ENCODE results near the gene TTLL1. TPM values are rescaled to one million over a fixed set of nuclear protein-coding genes. Genes with fewer than 3 reads are reported as not detected.
"Not testable (repeated sequence)": the region's sequence is repeated elsewhere in the genome, so short reads cannot be mapped to it uniquely, and the experiment has no call there.

The TTLL1 gene
- total and polyA plus RNA-seq, 4 donors = 0.50 to 2.2 (median 1.1) TPM

DNA sequence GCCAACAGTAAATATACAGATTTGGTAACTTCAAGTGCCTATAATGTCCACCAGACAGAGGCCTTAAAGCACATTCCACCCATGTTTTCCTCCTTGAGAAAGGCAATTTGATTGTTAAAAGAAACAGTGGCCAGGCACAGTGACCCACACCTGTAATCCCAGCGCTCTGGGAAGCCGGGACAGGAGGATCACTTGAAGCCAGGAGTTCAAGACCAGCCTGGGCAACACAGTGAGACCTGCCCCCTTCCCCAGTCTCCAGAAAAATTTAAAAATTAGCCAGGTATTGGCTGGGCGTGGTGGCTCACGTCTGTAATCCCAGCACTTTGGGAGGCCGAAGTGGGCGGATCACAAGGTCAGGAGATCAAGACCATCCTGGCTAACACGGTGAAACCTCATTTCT is 93.5 kb downstream of the TTLL1 start:
- not testable (repeated sequence) for DNase-seq (ENCODE audit: low spot score); H3K36me3 ChIP-seq (ENCODE audit: control insufficient read depth in 4 of 4, insufficient read depth in 3 of 4, low read depth in 1 of 4, low read length in 3 of 4); H3K27me3 ChIP-seq (ENCODE audit: control insufficient read depth in 4 of 4, insufficient read depth in 4 of 4, low read length in 3 of 4); H3K4me3 ChIP-seq (ENCODE audit: low read depth in 1 of 3, low read length in 3 of 3); H3K9me3 ChIP-seq (ENCODE audit: control insufficient read depth in 4 of 4, low read length in 3 of 4)
- Histone ChIP-seq H3K27ac (ENCODE audit: low read depth in 1 of 2, low read length in 2 of 2) (peak overlapping the region; percentile 83 to 84), H3K9ac (ENCODE audit: low read depth in 1 of 2, low read length in 2 of 2) (peak overlapping the region in 1 of 2 donors; percentile 45), H3K4me1 (ENCODE audit: control insufficient read depth in 4 of 4, insufficient read depth in 4 of 4, low read length in 3 of 4) (peaks cover 24 to 38% (median 28%) of the 10 kb centered on the region in 4 donors)
- TF ChIP-seq FOXA2 (IDR thresholded peaks at IDR 0.05) = peak; percentile 2
- 45% methylated on average over 7 of the region's 7 CpGs for WGBS

DNA sequence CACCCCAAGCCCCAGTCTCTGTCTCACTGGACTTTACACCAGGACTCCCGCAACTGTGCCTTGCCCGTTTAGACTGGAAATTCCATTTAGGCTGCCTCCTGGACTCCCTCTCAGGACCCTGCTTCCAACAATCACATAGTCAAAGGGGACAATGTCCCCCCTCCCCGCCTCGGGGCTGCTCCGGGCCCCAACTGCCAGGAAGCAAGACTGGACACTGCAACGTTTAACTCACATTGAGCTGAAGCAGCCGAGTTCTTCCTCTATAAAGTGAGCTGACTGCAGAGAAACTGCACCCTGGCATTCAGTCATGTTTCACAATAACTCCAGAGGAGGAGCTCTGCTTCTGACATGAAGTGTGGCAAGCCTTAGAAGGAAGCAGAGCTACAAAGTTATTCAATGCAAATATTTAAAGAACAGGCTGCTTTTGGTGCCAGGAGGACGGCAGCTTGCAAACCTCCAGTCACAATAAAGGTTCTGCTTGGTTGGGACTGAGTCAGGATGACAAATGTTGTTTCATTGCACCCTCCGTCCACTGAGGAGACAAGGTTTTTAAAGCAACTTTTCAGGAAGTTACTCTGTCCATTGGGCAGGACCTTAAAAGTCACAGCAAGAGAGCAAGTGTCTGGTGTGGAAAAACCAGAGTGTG is 94.2 kb downstream of the TTLL1 start:
- Histone ChIP-seq H3K9me3 (ENCODE audit: control insufficient read depth in 4 of 4, low read length in 3 of 4) (no peaks in the 10 kb centered on the region), H3K9ac (ENCODE audit: low read depth in 1 of 2, low read length in 2 of 2) (peak overlapping the region in 1 of 2 donors; percentile 53), H3K36me3 (ENCODE audit: control insufficient read depth in 4 of 4, insufficient read depth in 3 of 4, low read depth in 1 of 4, low read length in 3 of 4) (no peaks in the 10 kb centered on the region), H3K4me1 (ENCODE audit: control insufficient read depth in 4 of 4, insufficient read depth in 4 of 4, low read length in 3 of 4) (peaks cover 24 to 38% (median 30%) of the 10 kb centered on the region in 4 donors), H3K27ac (ENCODE audit: low read depth in 1 of 2, low read length in 2 of 2) (peak overlapping the region; percentile 83 to 84), H3K4me3 (ENCODE audit: low read depth in 1 of 3, low read length in 3 of 3) (peak overlapping the region; percentile 9 to 52 (median 46)), H3K27me3 (ENCODE audit: control insufficient read depth in 4 of 4, insufficient read depth in 4 of 4, low read length in 3 of 4) (no peaks in the 10 kb centered on the region)
- TF ChIP-seq GABPA (IDR thresholded peaks at IDR 0.05 in 1 of 2, conservative IDR thresholded peaks at IDR 0.05 in 1 of 2) (peak in 1 of 2 donors; percentile 48), HNF4G (IDR thresholded peaks at IDR 0.05) (peak; percentile 77), HNF4A (conservative IDR thresholded peaks at IDR 0.05) (peak; percentile 82 to 90), CTCF (IDR thresholded peaks at IDR 0.05; ENCODE audit: low read depth, low read length, missing input control) (no peak), ZBTB33 (IDR thresholded peaks at IDR 0.05) (peak; percentile 86), FOXA1 (IDR thresholded peaks at IDR 0.05) (no peak), SP1 (IDR thresholded peaks at IDR 0.05) (peak; percentile 88), YY1 (IDR thresholded peaks at IDR 0.05) (peak; percentile 92), RAD21 (IDR thresholded peaks at IDR 0.05) (peak; percentile 62 to 70), EGR1 (IDR thresholded peaks at IDR 0.05; ENCODE audit: low read depth in 2 of 2) (peak; percentile 26 to 39), REST (IDR thresholded peaks at IDR 0.05) (peak; percentile 92), JUND (IDR thresholded peaks at IDR 0.05) (peak; percentile 92 to 93), TAF1 (conservative IDR thresholded peaks at IDR 0.05) (peak; percentile 96), FOXA2 (IDR thresholded peaks at IDR 0.05) (peak; percentile 5), NR2F2 (IDR thresholded peaks at IDR 0.05) (peak; percentile 42), RXRA (IDR thresholded peaks at IDR 0.05) (peak; percentile 80 to 83)
- TF ChIP-seq, protein P1, sequence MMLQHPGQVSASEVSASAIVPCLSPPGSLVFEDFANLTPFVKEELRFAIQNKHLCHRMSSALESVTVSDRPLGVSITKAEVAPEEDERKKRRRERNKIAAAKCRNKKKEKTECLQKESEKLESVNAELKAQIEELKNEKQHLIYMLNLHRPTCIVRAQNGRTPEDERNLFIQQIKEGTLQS (IDR thresholded peaks at IDR 0.05) = peak; percentile 67
- TF ChIP-seq, protein P2, sequence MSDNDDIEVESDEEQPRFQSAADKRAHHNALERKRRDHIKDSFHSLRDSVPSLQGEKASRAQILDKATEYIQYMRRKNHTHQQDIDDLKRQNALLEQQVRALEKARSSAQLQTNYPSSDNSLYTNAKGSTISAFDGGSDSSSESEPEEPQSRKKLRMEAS (IDR thresholded peaks at IDR 0.05) = peak; percentile 83
- no peak for DNase-seq (ENCODE audit: low spot score)
- WGBS = 13% methylated on average over 9 of the region's 9 CpGs

Data from liver (tissue), 9 donors.